Stimulated activated CD8-positive, alpha-beta memory T cell treated with anti-CD3 and anti-CD28 coated beads, Interleukin-7, amount 100 ng/mL, for 24 hours (primary cell): ENCODE results near the gene CAMTA1.

Experiments used
- DNase-seq: peaks from one replicate; pipeline ENCODE4 v3.0.0-alpha.2; 2020; ENCODE audit warnings: low read depth

CAMTA1 gene

DNA sequence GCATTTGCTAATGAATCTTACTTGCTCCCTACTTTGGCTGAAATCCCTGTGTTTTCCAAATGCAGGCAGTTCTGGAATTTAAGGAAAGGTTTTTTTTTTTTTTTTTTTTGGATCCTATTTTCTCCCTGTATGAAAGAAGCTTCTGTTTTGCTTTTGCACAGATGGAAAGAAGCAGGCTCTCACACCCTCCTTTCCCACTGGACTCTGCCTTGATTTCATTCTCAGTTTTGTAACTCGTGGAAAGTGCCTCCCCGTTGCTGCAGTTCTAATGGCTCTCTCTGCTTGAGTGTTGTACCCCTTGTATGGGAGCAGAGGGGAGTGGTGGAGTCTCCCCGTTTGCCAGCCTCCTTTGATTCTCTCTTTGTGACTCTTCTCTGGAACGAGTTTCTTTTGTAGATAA is 291.9 kb downstream of the CAMTA1 start:
- no peak for DNase-seq

DNA sequence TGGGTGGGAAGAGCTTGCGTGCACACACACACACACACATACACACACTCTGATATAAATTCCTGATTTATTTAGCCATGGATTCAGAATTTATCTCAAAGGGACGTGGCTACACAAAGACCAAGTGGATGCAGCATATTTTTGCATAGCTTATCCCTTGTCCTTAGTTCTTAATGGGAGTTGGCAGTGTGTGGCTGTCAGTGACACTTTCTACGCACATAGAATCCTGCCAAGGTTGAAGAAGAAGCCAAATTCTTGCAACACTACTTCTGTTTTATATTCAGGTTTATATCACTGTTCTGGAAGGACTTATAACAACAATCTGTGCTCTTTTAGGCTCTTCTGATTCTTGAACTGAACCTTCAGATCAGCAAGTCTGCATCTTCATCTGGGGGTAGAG is 292.7 kb downstream of the CAMTA1 start:
- DNase-seq: no peak

DNA sequence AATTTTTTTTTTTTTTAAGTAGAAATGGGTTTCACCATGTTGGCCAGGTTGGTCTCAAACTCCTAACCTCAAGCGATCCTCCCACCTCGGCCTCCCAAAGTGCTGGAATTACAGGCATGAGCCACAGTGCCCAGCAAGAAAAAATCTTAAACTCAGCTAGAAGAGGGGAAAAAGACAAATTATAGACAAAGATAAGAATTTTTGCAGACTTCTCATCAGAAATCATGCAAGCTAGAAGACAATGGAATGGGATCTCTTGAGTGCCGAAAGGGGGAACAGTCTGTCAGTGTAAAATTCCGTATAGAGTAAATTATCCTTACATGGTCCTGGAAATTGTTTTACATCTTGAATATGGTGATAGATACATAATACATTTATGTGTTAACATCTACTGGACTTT is 294.4 kb downstream of the CAMTA1 start:
- no peak for DNase-seq

DNA sequence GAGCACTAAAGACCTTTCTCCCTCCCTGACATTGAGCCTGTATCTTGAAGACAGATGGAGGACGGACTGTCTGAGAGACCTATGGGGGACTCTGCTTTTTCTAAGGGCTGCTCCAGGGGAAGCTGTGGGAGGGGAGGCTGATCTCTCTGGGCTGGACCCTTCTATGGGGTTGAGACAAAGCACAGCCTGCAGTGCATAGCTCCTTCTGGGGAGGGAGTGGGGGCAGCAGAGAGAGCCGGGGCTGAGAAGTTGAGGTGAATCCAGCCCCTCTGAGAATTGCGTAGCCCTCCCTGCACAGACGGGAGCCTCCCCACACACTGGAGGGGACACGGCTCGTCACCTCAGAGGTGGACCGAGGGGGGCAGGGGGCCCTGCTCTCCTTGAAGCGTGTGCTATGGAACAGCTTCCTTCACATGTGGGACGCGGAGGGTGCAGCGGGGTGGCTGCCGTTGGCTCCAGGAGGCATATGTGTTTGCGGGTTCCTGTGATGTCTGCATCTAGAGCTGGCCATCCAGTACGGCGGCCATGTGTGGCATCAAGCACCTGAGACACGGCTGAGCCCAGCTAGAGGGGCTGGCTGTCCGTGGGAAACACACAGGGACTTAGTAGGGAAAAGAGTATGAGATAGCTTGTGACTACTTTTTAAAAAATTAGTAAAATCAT is 299.1 kb downstream of the CAMTA1 start:
- no peak for DNase-seq

DNA sequence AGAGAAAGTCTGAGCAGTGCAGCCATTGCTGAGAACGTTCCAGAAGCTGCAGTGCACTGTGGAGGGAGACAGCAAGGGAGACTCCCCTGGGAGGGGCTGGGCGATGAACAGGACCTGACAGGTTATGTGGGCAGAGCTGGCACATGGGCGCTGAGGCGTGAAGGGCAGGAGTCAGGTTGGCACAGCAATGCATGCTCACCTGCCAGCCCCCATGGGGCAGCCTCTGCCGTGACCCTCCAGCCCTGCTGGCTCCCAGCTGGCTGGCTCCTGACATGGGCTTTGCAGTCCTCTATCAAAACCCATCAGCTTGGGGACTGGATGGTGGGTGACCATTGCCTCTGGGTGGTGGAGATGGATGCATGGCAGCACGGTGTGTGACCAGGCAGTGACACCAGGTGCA is 300.3 kb downstream of the CAMTA1 start:
- DNase-seq: no peak

DNA sequence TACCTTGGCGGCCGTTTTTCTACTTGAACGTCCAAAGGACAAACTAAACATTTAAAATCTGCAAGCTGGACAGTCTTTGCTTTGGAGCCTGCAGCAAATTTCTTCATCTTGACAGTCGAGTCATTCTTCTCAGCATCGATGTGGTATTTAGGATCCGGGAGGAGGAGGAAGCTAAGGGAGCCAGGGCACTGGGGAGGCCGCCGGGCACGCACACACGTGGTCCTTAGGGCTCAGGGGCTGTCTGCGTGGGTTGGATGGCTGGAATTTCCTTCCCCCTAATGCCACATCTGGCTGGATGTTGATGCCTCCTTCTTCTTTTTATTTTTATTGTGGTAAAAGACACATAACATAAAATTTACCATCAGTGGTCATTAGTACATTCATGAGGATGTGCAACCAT is 300.9 kb downstream of the CAMTA1 start:
- no peak for DNase-seq

DNA sequence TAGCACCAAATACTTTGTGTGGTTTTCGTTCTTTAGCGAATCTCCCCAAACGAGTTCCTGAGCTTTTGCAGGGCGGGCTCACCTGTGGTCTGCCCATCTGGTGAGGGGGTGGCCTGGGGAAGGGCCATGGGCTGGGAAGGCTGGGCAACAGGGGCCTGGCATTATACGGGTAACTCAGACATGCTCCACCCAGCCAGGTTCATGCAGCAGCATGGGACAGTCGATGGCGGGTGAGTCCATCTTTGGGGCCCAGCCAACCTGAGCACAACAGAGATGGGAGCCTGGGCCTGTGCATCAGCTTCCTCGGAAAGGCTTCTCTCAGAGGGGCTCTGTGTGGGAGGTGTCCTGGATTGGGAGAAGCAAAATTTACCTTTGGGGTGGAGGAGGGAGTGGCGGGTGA is 302.6 kb downstream of the CAMTA1 start:
- no peak for DNase-seq

DNA sequence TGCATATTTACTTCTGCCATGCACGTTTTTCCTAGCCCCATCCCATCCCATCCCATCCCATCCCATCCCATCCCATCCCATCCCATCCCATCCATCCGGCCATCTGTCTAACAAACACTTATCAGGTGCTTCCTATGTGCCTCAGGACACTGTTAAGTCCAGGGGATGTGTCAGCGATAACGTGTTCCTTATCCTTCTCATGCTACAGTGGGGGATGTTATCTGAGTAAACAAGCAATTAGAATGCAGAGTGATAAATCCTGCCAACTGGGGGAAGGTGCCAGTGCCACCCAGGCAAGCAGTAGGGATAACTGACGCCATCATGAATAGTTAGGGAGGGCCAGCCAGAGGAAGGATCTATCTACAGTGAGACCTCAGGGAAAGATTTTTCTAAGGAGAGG is 304.2 kb downstream of the CAMTA1 start:
- DNase-seq: no peak

DNA sequence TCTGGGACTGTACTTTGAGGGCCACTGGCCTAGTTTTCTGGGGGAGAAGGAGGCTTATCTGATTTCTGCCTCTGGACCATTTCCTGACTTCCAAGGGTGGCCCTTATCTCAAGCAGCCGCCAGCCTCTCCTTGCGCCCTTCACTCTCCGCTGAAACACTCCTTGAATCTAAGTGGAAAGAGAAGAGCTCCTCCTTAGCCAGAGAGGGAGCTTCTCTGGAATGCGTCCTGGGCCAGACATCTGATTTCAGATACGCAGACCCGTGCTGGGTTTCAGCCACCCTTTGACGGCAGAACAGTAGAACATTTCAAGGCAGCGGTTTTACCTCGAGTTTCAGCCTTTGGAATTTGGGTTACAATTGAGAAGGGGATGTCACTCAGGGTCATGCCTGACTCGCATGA is 308.0 kb downstream of the CAMTA1 start:
- DNase-seq: no peak

DNA sequence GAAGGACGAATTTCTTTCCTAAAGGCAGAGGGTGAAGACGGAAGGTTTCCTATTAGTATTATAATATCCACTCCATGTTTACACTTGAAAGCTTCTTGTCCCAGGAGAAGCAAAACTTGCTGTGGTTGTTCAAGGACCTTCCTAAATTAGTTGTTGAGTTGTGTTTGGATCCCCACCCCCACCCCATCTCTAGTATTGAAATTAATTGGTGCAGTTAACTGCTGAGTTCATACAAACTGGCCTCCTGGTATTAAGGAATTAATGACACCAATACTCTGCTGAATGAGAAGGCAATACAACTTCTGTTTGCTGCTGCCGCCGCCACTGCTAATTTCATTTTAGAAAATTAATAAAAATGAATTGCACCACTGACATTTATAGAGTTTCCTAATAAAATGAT is 308.8 kb downstream of the CAMTA1 start:
- no peak for DNase-seq

DNA sequence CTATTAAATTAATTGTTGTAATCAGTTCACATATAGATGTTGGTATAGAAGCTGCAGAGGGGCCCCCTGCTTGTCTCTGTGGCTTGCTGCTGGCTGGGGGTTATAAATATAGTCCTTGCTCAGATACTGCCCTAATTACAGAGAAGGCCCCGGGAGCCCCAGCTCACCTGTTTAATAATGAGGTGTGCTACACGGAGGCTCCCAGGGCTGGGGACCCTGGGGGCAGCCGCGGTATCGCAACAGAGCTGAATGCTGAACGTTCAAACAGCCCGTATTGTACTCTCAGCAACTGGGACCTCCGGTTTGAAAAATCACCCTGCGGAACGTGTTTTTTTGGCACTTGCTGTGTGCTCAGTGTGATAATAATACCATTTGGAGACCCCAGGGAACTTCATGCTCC is 309.3 kb downstream of the CAMTA1 start:
- DNase-seq: no peak

DNA sequence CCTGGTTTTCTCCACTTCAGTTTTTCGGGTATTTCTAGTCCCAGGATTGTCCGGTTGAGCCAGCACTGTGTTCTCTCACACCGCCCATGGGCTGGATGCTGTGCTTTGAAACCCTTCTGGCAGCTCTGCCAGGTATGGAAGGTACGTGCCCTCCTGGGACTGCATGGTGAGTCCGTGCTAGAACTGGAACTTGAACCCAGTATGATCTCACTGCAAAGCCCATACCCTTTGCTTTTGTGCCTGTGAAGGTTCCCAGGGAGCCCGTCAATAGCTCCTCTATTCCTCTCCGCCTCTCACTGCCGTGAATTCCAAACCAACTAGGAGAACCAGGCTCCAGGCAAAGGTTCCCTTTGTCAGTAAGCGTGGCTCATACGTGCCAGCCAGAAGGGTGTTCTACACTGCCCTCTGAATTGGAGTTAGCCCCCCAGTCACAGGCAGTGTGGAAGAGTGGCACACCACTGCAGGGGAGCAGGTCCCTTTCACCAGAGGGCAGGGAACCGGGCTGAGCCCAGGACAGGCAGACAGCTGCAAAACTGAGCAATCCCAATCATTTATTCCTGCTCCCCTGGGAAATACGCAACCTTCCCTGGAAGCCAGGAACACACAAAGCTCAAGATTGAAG is 310.2 kb downstream of the CAMTA1 start:
- no peak for DNase-seq

DNA sequence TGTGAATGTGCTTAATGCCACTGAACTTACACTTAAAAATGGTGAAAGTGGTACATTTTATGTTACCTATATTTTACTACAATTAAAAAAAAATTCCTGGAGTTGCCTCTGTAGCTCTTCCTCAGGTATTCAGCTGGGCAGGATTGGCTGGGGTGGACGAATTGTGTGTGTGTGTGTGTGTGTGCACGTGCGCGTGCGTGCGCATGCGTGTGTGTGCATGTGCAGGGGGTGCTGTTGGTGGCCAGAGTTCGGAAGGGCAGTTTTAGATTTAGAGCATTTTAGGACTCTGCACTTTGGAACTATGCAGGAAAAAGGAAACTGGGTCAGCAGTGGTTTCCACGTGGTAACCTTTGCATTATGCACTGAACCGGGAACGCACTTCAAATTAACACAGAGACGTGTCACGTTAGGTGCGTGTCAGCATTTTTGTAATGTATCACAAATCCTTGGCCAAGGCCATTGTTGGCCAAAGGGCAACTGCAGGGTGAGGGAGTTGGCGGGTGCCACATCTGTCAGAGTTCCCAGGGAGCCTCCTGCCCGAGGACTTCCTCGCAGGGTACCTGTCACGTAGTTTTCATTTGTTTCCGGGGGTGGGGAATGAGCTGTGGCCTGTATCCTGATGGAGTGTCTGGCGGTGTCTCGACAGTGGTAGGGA is 312.8 kb downstream of the CAMTA1 start:
- no peak for DNase-seq

DNA sequence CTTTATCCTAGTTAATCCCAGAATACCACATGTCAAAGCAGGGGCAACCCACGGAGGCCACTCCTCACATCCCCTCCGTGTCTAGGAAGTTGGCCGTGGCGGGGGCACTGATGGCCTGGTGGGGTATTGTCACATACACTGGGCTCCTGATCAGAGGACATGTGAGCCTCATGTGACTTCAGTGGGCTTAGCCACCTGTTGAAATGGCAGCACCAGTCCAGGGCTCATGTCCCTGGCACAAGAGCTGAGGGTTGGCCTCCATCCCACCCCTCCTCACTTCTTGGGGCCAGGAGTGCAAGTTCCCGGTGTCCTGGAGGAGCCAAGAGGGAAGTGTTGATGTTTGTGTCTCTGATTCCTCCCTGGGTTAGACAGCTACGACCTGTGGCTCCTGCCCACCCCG is 313.4 kb downstream of the CAMTA1 start:
- no peak for DNase-seq

DNA sequence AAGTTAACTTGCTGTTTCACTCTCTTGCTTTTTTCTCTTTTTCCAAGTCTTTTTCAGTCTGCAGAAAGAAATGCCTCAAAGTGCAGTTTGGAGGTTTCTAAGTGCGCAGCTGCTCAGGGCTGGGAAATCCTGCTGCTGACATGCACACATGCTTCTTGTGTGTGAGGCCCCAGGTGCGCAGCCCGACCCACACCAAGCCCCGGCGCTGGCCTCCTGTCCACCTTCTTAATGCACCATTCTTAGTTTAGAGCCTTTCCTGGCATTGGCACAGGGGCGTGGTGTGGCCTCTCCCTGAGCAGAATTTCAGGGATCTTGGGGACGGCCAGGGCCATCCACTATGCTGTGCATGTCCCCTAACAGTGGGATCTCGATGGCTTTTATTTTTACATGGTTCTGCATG is 315.2 kb downstream of the CAMTA1 start:
- DNase-seq: no peak

DNA sequence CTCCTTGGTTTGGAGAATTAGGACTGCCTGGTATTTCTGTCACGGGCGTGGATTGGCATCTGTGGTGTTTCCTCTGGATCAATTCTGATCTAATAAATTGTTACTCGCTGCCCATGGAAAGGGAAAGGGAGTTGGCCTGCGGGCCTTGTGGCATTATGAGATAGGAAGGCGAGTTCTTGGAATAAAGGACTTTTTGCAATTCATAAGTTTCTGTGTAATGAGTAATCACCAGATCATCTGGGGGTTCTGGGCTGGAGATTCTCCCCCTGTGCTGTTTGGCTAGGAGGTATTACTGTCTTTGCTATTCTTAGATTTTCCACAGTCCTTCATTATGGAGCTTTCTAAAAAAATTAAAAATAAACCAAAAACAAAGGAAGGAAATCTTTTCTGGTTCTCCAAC is 315.9 kb downstream of the CAMTA1 start:
- DNase-seq: no peak

DNA sequence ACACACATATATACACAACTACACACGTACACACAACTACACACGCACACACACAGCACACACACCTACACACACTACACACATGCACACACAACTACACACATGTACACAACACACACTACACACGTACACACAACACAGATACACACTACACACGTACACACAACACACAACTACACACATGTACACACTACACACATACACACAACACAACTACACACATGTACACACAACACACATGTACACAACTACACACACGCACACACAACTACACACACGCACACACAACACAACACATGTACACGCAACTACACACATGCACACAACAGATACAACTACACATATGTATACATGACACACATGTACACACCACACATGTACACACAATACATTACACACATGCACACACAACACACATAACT is 318.1 kb downstream of the CAMTA1 start:
- DNase-seq: no peak

DNA sequence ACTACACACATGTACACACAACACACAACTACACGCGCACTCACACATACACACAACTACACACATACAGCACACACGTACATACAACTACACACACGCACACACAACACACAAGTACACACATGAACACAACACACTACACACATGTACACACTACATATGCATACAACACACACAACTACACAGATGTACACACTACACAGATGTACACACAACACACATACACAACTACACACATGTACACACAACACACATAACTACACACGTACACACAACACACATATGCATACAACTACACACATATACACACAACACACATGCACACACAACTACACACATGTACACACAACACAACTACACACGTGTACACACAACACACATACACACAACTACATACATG is 318.6 kb downstream of the CAMTA1 start:
- DNase-seq: no peak

DNA sequence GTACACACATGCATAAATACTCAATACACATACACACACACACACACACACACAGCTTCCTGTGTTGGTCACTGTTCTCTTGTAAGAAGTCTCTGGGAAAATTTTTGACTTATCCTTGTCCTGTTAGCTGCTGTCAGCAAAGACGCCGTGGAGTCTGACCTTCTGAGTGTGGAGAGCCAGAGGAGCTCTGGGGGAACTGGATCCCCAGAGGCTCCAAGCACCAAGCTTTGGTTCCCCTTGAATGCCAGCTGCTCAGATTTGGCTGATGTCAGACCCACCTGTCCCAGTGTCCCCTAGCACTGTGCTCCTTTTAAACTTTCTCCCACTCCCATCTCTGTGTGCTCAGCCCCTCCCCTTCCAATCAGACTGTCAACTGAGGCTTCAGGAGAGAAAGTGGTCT is 319.1 kb downstream of the CAMTA1 start:
- no peak for DNase-seq

DNA sequence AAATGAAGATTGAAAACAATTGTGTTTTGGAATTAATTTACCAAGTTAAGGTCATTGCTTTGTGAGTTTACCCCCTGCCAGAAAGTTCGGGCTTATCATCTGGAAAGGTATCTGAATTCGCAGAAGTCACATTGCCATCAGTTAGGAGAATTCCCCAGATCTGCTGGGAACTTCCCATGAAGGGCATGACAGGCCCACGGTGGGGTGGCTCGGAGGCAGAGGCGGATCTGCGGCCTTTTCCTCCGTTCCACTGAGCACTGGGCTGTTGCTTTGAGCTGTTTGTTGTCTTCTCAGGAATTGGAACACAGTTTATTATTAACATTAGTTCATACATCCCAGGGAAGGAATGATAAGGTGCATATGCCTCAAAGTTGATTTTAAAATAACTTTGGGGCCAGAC is 320.0 kb downstream of the CAMTA1 start:
- DNase-seq: no peak

DNA sequence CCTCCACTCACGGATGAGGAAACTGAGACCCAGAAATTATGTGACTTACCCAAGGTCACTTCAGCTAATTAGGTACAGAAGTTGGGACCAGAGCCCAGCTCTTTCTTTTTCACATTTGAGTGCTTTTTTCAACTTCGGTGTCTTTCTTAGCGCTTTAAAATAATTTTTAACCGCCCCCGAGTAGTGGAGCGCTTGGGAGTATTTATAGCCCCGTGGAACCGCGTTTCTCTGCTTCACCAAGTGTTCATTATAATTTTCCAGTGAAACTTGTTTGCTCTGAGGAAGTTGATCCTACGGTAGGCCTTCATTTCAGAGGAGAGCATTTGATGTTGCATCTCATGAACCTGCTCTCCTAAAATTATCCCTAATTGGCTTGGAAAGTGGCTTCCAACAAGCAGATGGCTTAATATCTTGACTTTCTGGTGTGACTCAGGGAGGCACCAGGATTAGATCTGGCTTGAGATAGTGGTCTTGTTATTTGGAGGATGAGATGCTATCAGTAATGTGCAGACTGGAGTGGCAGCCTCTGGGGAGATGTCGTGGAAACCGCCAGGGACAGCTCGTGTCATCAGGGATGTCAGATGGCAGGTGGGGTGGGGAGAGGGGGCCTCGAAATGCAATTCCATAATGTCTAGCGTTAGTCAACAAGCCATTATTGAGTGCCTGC is 321.3 kb downstream of the CAMTA1 start:
- no peak for DNase-seq

DNA sequence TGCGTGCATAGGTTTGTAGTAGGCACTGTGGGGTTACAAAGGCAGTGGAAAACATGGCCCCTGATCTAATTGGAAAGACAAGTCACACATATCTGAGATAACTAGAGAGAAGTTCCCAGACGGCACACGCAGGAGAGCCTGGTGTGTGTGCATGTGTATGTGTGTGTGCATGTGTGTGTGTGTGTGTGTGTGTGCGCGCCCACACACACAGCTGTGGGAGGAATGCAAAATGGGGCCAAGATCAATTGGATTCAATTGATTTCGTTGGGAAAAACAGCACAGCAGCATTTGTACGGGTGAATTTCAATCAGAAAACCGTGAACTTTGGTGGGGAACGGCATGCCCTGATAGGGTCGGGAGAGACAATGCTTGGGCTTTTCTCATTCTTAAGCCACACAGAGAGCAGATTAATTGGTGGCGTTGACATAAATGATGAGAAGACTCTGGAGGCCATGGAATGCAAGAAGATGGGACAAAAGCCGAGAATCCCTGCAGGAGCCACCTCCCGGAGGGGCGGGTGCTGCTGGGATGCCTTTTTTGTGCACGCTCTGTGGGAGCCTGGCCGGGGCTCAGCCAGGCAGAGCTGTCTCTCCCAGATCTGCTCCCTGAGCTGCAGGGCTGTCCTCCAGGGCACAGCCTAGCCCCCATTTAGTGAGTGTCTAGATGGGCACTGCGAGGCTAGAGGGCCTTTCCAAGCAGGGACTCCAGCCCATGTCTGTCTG is 322.0 kb downstream of the CAMTA1 start:
- no peak for DNase-seq

DNA sequence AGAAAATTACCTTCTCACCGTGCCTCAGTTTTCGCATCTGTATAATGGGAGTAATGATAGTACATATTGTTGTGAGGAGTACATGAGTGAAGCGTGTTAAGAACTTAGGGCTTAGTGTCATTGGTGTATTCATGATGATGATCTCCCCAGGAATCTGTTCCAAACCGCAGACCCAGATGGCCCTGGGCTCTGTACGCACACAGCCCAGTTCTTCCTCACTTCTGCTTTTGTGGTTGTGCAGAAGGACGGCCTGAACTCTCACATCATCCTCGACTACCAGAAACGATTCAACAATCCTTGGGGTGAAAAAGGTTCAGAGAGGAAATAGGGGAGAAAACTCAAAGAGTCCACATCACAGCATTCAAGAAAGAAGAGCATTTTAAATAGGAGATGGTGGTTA is 323.0 kb downstream of the CAMTA1 start:
- DNase-seq: no peak
